HFFc6 (cell line): ENCODE measurements around the gene RHBDD1. TPM values are rescaled to one million over a fixed set of nuclear protein-coding genes. Genes with fewer than 3 reads are reported as not detected.

ENCODE experiments used
- DNase-seq: peaks from one replicate; pipeline ENCODE4 v3.0.0-alpha.2; 2018
- H3K27ac Mint-ChIP-seq: 2 replicates; pipeline ENCODE4 v1.8.0; 2020; ENCODE audit warnings: mild to moderate bottlenecking, mixed read lengths
- H3K27me3 Mint-ChIP-seq: 2 replicates; pipeline ENCODE4 v1.8.0; 2021; ENCODE audit warnings: mild to moderate bottlenecking, moderate library complexity, mixed read lengths; ENCODE audit not compliant: insufficient read depth
- H3K36me3 Mint-ChIP-seq: 2 replicates; pipeline ENCODE4 v1.8.0; 2021; ENCODE audit warnings: low read depth, mixed read lengths
- H3K4me1 Mint-ChIP-seq: 2 replicates; pipeline ENCODE4 v1.8.0; 2020; ENCODE audit warnings: low read depth, mixed read lengths
- H3K4me3 Mint-ChIP-seq: 2 replicates; pipeline ENCODE4 v1.8.0; 2020; ENCODE audit warnings: mild to moderate bottlenecking, moderate library complexity, mixed read lengths
- H3K9me3 Mint-ChIP-seq: 2 replicates; pipeline ENCODE4 v1.8.0; 2020; ENCODE audit warnings: mild to moderate bottlenecking, mixed read lengths
- total RNA-seq, 6 experiments: library from RNA; stranded (reverse); fragmentation: NEBNext Ultra II Directional; extraction: Animal tissue kit (Norgen Biotek cat#: 25700); gene quantifications; 2 replicates in 1 of 6; 3 replicates in 5 of 6; pipeline ENCODE4 v1.2.3, GENCODE V29; 2021
- TF ChIP-seq, protein P1 (sequence below): fragments of 200-600 bp; sonication (generic); IDR thresholded peaks from 2 replicates; pipeline ENCODE4 v1.5.0; 2021; ENCODE audit warnings: antibody characterized with exemption, mild to moderate bottlenecking

Gene RHBDD1
- total RNA-seq, 6 experiments from 2014 or later: 34.3 to 50.7 (median 42.3) TPM

DNA sequence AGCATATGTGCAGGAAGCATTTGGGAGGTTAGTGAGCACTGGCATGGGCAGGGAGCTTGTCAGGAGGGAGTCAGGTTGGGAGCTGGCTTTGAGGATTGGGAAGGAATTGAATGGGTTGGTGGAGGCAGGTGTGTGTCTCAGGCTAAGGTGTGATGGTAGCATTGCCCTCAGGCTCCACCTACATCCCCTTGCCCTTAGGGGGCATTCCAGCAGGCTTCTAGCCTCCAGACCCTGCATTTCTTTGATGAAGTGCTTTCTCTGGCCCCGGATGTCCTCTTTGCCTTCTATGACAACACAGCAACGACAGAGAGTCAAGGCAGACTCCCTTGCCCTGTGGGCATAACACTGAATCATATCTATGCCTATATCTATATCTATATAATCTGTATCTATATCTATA lies 13.5 kb downstream of the RHBDD1 start:
- Mint-ChIP-seq H3K36me3 (peaks cover 5% of the 10 kb centered on the region; the same call in 1 of the 2 replicates), H3K27ac (no peak overlapping the region), H3K4me1 (no peaks in the 10 kb centered on the region), H3K9me3 (no peaks in the 10 kb centered on the region), H3K4me3 (no peak overlapping the region), H3K27me3 (no peaks in the 10 kb centered on the region)
- TF ChIP-seq, protein P1, sequence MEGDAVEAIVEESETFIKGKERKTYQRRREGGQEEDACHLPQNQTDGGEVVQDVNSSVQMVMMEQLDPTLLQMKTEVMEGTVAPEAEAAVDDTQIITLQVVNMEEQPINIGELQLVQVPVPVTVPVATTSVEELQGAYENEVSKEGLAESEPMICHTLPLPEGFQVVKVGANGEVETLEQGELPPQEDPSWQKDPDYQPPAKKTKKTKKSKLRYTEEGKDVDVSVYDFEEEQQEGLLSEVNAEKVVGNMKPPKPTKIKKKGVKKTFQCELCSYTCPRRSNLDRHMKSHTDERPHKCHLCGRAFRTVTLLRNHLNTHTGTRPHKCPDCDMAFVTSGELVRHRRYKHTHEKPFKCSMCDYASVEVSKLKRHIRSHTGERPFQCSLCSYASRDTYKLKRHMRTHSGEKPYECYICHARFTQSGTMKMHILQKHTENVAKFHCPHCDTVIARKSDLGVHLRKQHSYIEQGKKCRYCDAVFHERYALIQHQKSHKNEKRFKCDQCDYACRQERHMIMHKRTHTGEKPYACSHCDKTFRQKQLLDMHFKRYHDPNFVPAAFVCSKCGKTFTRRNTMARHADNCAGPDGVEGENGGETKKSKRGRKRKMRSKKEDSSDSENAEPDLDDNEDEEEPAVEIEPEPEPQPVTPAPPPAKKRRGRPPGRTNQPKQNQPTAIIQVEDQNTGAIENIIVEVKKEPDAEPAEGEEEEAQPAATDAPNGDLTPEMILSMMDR: no peak
- DNase-seq: no peak

DNA sequence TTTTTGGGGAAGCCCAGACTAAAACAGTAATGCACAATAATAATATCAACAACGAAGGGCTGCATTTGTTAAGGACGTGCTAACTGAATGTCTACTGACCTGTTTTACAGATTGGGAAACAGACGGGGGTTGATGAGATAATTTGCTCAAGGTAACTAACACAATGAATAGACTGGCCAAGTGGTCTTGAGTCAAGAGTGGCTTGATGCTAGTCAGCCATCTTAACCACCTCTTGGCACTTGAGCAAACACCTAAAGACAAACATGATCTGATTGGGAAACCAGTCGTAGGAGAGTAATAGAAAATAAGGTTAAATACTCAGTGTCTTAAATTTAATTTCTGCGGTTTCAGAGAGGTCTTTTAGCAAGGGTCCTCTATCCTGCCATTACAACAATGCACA lies 14.2 kb downstream of the RHBDD1 start:
- Mint-ChIP-seq H3K4me3 (no peak overlapping the region), H3K36me3 (peaks cover 11% of the 10 kb centered on the region; the same call in 1 of the 2 replicates), H3K9me3 (no peaks in the 10 kb centered on the region), H3K27me3 (no peaks in the 10 kb centered on the region), H3K4me1 (no peaks in the 10 kb centered on the region; the same call in 1 of the 2 replicates), H3K27ac (no peak overlapping the region)
- TF ChIP-seq, protein P1: no peak
- DNase-seq: no peak

DNA sequence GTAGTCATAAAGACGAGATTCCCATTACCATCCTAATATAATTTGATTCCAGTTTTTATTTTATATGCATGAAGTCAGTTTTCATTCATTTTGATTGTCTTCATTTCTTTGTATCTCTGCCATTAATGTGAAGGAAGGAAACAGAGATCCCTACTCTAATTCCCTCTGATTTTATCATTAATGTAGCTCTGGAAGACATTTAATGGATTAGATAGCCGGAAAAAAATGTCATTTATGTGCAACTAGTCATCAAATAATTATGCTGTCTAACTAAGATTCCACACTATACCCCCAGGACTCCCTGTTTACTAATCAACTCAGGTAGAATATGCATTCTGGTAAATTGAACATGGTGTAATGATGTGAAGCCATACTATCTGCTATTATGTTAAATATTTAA lies 19.9 kb downstream of the RHBDD1 start:
- no peaks in the 10 kb centered on the region; the same call in 1 of the 2 replicates for H3K27me3 Mint-ChIP-seq
- peaks cover 18% of the 10 kb centered on the region for H3K4me1 Mint-ChIP-seq
- TF ChIP-seq, protein P1: no peak
- no peaks in the 10 kb centered on the region for H3K9me3 Mint-ChIP-seq
- no peak overlapping the region for H3K4me3 Mint-ChIP-seq
- no peak overlapping the region for H3K27ac Mint-ChIP-seq
- DNase-seq: no peak
- peaks cover 11% of the 10 kb centered on the region; the same call in 1 of the 2 replicates for H3K36me3 Mint-ChIP-seq

DNA sequence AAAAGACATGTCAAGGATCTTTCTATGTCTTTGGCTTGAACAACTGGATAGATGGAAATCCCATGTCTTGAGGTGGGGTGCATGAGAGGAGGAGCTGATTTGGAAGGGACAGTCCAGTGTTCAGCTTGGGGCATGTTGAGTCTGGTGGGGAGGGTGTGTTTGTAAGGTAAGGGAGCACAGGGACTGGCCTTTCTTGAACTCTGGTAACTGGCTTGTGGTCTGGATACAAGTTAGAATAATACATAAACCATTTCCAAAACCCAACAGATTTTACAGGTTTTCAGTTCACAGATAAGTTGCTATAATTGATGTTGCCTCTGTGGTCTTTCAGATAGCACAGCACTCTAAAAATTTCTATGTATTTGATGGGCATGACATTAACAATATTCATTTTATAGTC lies 24.2 kb downstream of the RHBDD1 start:
- Mint-ChIP-seq H3K36me3 (peaks cover 13% of the 10 kb centered on the region), H3K9me3 (no peaks in the 10 kb centered on the region), H3K4me3 (no peak overlapping the region), H3K27ac (no peak overlapping the region), H3K27me3 (no peaks in the 10 kb centered on the region; the same call in none of the 2 replicates), H3K4me1 (peaks cover 32% of the 10 kb centered on the region)
- TF ChIP-seq, protein P1: no peak
- no peak for DNase-seq

DNA sequence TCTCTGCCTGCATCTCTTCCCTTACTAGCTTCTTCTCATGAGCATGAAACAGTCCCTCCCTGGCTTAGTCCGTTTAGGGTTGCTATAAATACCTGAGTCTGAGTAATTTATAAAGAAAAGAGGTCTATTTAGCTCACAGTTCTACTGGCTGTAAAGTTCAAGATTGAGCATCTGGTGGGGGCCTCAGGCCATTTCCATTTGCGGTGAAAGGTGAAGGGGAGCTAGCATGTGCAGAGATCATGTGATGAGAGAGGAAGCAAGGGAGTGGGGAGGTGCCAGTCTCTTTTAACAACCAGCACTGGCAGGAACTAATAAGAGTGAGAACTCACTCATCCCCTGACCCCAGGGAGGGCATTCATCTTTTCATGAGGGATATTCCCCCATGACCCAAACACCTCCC lies 26.8 kb downstream of the RHBDD1 start:
- peak; percentile 9 for DNase-seq
- H3K4me1 Mint-ChIP-seq: peaks cover 14% of the 10 kb centered on the region
- no peak overlapping the region for H3K4me3 Mint-ChIP-seq
- no peaks in the 10 kb centered on the region; the same call in none of the 2 replicates for H3K27me3 Mint-ChIP-seq
- TF ChIP-seq, protein P1: no peak
- H3K9me3 Mint-ChIP-seq: no peaks in the 10 kb centered on the region
- H3K27ac Mint-ChIP-seq: peak overlapping the region; percentile 1
- peaks cover 21% of the 10 kb centered on the region for H3K36me3 Mint-ChIP-seq

DNA sequence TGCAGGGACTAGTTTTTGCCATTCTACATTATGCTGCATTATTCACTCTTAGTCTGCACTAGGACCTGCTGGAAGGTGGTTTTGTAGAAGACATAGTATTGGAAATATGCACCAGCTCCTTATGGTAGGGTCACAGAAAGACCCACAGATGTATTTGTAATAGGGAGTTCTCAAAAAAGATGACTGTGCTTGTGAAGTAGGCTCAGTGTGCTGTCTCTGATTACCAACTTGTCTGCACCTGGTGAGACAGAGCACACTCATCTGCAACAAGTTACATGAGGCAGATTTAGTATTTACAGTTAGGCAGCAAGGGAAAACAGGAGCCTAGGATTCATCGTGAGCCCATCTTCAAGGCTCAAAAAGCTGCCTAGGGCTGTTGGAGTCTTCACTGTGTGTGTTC lies 29.4 kb downstream of the RHBDD1 start:
- no peak overlapping the region for H3K27ac Mint-ChIP-seq
- TF ChIP-seq, protein P1: no peak
- DNase-seq: no peak
- H3K27me3 Mint-ChIP-seq: no peaks in the 10 kb centered on the region; the same call in none of the 2 replicates
- H3K4me1 Mint-ChIP-seq: peaks cover 14% of the 10 kb centered on the region
- H3K36me3 Mint-ChIP-seq: peaks cover 27% of the 10 kb centered on the region
- no peaks in the 10 kb centered on the region for H3K9me3 Mint-ChIP-seq
- no peak overlapping the region for H3K4me3 Mint-ChIP-seq
